SHP77 (cell line): ENCODE results near the gene ZNF506.
A peak's percentile ranks its signal among the peaks of the same experiment; 100 is the strongest.
"Not testable (repeated sequence)": the region's sequence is repeated elsewhere in the genome, so short reads cannot be mapped to it uniquely, and the experiment has no call there.

Experiments
- DNase-seq, 2 experiments: peaks; one replicate each; lab custom pipeline; 2025; lab: John Stamatoyannopoulos, UW

ZNF506 gene

GRCh38 chr19:19778666-19779065 lies 42.9 kb downstream of the ZNF506 start:
- no peak for DNase-seq

- no peak for DNase-seq
These were observed 43.9 kb downstream of the ZNF506 start for GRCh38 chr19:19777692-19778091.

- peak; percentile 97 for DNase-seq
These were observed 45.1 kb downstream of the ZNF506 start for GRCh38 chr19:19776206-19777008.

GRCh38 chr19:19775891-19776205 lies 45.7 kb downstream of the ZNF506 start:
- no peak for DNase-seq

GRCh38 chr19:19774354-19775033 lies 47.1 kb downstream of the ZNF506 start:
- no peak for DNase-seq

GRCh38 chr19:19771963-19772362 lies 49.6 kb downstream of the ZNF506 start:
- DNase-seq, result not testable (repeated sequence)

- DNase-seq, result not testable (repeated sequence)
These were observed 51.6 kb downstream of the ZNF506 start for GRCh38 chr19:19769971-19770370.

GRCh38 chr19:19758164-19758563 lies 63.4 kb downstream of the ZNF506 start:
- no peak for DNase-seq

GRCh38 chr19:19752760-19753403 lies 68.7 kb downstream of the ZNF506 start:
- DNase-seq, result no peak

GRCh38 chr19:19751846-19752245 lies 69.7 kb downstream of the ZNF506 start:
- DNase-seq, result no peak

GRCh38 chr19:19750842-19751790 lies 70.4 kb downstream of the ZNF506 start:
- no peak for DNase-seq

- DNase-seq, result no peak
These were observed 71.4 kb downstream of the ZNF506 start for GRCh38 chr19:19749908-19750841.

- DNase-seq, result no peak
These were observed 72.2 kb downstream of the ZNF506 start for GRCh38 chr19:19749117-19749907.

- DNase-seq, result no peak
These were observed 73.2 kb downstream of the ZNF506 start for GRCh38 chr19:19748249-19748938.

- no peak for DNase-seq
These were observed 74.0 kb downstream of the ZNF506 start for GRCh38 chr19:19747357-19748220.

GRCh38 chr19:19746286-19747213 lies 75.0 kb downstream of the ZNF506 start:
- DNase-seq, result no peak
